ENCODE measurements around the gene AGR2.
A peak's percentile ranks its signal among the peaks of the same experiment; 100 is the strongest.

Gene AGR2

GRCh38 chr7:16812542-16813231, 7.9 kb upstream of the AGR2 start:
- H3K4me2 ChIP-seq (ENCODE audit: low read depth, low read length, poor library complexity, severe bottlenecking), result no peak overlapping the region
- no peak overlapping the region for H2AFZ ChIP-seq (ENCODE audit: low read length)
- peaks cover 7% of the 10 kb centered on the region for H3K4me1 ChIP-seq (ENCODE audit: insufficient read depth, low read length, poor library complexity, severe bottlenecking)
- H3K9ac ChIP-seq (ENCODE audit: low read depth, low read length, poor library complexity, severe bottlenecking), result no peak overlapping the region
- H3F3A ChIP-seq (ENCODE audit: low read depth), result no peaks in the 10 kb centered on the region
- H3K9me3 ChIP-seq (ENCODE audit: insufficient read depth, low read depth, low read length), result no peaks in the 10 kb centered on the region
- H3K4me3 ChIP-seq (ENCODE audit: low read length, poor library complexity, severe bottlenecking), result no peak overlapping the region
- H3K36me3 ChIP-seq (ENCODE audit: insufficient read depth, low read length), result no peaks in the 10 kb centered on the region
- no peak for TF ChIP-seq CTCF (conservative IDR thresholded peaks at IDR 0.05; ENCODE audit: low read length)
- TF ChIP-seq EZH2phosphoT487 (IDR thresholded peaks at IDR 0.05; ENCODE audit: borderline replicate concordance), result no peak
- no peaks in the 10 kb centered on the region for H3K9me2 ChIP-seq (replicated peaks; ENCODE audit: low read depth, low read length)
- H3K27me3 ChIP-seq (ENCODE audit: insufficient read depth, low read length, poor library complexity, severe bottlenecking), result no peaks in the 10 kb centered on the region
- H4K20me1 ChIP-seq (ENCODE audit: insufficient read depth, low read length, poor library complexity, severe bottlenecking), result no peaks in the 10 kb centered on the region
- H3K79me2 ChIP-seq (ENCODE audit: insufficient read depth, low read length), result no peaks in the 10 kb centered on the region

GRCh38 chr7:16811551-16811950, 6.8 kb upstream of the AGR2 start:
- H3K79me2 ChIP-seq (ENCODE audit: insufficient read depth, low read length), result no peaks in the 10 kb centered on the region
- H3K9ac ChIP-seq (ENCODE audit: low read depth, low read length, poor library complexity, severe bottlenecking), result no peak overlapping the region
- no peak overlapping the region for H3K4me2 ChIP-seq (ENCODE audit: low read depth, low read length, poor library complexity, severe bottlenecking)
- H3K36me3 ChIP-seq (ENCODE audit: insufficient read depth, low read length), result no peaks in the 10 kb centered on the region
- no peak overlapping the region for H3K4me3 ChIP-seq (ENCODE audit: low read length, poor library complexity, severe bottlenecking)
- H3F3A ChIP-seq (ENCODE audit: low read depth), result no peaks in the 10 kb centered on the region
- no peaks in the 10 kb centered on the region for H3K9me2 ChIP-seq (replicated peaks; ENCODE audit: low read depth, low read length)
- H3K27me3 ChIP-seq (ENCODE audit: insufficient read depth, low read length, poor library complexity, severe bottlenecking), result no peaks in the 10 kb centered on the region
- H2AFZ ChIP-seq (ENCODE audit: low read length), result 0 out of 2 replicates have a peak overlapping the region, but pooled peaks have one; percentile 20
- TF ChIP-seq EZH2phosphoT487 (IDR thresholded peaks at IDR 0.05; ENCODE audit: borderline replicate concordance) (no peak), CTCF (conservative IDR thresholded peaks at IDR 0.05; ENCODE audit: low read length) (no peak)
- no peaks in the 10 kb centered on the region for H3K9me3 ChIP-seq (ENCODE audit: insufficient read depth, low read depth, low read length)
- no peaks in the 10 kb centered on the region for H4K20me1 ChIP-seq (ENCODE audit: insufficient read depth, low read length, poor library complexity, severe bottlenecking)
- peaks cover 7% of the 10 kb centered on the region for H3K4me1 ChIP-seq (ENCODE audit: insufficient read depth, low read length, poor library complexity, severe bottlenecking)

DNA sequence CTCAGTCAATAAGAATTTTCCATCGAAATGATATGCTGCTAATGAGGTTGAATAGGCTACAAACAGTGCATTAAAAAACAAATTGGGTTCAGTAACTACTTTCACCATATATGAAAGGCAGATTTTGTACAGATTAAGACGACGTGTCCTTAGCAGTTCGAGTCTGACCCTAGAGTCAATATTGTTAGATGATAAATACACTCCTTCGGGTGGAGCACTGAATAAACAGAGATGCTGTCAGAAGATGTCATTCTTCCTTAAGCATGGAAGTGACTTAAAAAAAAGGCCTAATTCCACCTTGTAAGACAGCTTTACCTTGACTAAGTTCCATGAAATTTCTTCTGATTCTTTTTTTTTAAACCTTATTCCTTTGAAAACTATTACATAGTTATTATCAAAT, 5.8 kb upstream of the AGR2 start:
- Histone ChIP-seq H3K79me2 (ENCODE audit: insufficient read depth, low read length) (no peaks in the 10 kb centered on the region), H4K20me1 (ENCODE audit: insufficient read depth, low read length, poor library complexity, severe bottlenecking) (no peaks in the 10 kb centered on the region), H3K27me3 (ENCODE audit: insufficient read depth, low read length, poor library complexity, severe bottlenecking) (no peaks in the 10 kb centered on the region), H2AFZ (ENCODE audit: low read length) (no peak overlapping the region), H3K4me1 (ENCODE audit: insufficient read depth, low read length, poor library complexity, severe bottlenecking) (peaks cover 7% of the 10 kb centered on the region), H3K4me3 (ENCODE audit: low read length, poor library complexity, severe bottlenecking) (no peak overlapping the region), H3K9ac (ENCODE audit: low read depth, low read length, poor library complexity, severe bottlenecking) (no peak overlapping the region), H3K9me2 (replicated peaks; ENCODE audit: low read depth, low read length) (no peaks in the 10 kb centered on the region), H3K36me3 (ENCODE audit: insufficient read depth, low read length) (no peaks in the 10 kb centered on the region), H3K9me3 (ENCODE audit: insufficient read depth, low read depth, low read length) (no peaks in the 10 kb centered on the region), H3K4me2 (ENCODE audit: low read depth, low read length, poor library complexity, severe bottlenecking) (no peak overlapping the region), H3F3A (ENCODE audit: low read depth) (no peaks in the 10 kb centered on the region)
- TF ChIP-seq EZH2phosphoT487 (IDR thresholded peaks at IDR 0.05; ENCODE audit: borderline replicate concordance), result no peak
- no peak for TF ChIP-seq CTCF (conservative IDR thresholded peaks at IDR 0.05; ENCODE audit: low read length)

Data from Loucy (cell line).